ENCODE data around the gene COX10.

DNA sequence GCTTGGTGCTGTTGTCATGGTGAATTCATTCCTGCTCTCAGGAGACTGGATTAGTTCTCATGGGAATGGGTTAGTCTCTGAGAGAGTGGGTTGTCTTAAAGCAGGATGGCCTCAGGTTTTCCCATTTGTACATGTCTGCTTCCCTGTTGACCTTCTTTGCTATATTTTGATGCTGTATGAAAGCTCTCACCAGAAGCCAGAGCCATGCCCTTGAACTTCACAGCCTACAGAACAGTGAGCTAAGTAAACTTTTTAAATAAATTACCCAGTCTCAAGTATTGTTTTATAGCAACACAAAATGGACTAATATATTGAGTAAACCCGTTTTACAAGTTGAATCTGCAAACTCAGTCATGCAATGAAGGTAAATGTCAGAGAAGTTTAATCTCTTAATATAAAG is 100.6 kb downstream of the COX10 start:
- TF ChIP-seq POLR2A (IDR thresholded peaks at IDR 0.05): no peak
- TF ChIP-seq, protein P1, sequence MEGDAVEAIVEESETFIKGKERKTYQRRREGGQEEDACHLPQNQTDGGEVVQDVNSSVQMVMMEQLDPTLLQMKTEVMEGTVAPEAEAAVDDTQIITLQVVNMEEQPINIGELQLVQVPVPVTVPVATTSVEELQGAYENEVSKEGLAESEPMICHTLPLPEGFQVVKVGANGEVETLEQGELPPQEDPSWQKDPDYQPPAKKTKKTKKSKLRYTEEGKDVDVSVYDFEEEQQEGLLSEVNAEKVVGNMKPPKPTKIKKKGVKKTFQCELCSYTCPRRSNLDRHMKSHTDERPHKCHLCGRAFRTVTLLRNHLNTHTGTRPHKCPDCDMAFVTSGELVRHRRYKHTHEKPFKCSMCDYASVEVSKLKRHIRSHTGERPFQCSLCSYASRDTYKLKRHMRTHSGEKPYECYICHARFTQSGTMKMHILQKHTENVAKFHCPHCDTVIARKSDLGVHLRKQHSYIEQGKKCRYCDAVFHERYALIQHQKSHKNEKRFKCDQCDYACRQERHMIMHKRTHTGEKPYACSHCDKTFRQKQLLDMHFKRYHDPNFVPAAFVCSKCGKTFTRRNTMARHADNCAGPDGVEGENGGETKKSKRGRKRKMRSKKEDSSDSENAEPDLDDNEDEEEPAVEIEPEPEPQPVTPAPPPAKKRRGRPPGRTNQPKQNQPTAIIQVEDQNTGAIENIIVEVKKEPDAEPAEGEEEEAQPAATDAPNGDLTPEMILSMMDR (IDR thresholded peaks at IDR 0.05): no peak
- TF ChIP-seq POLR2AphosphoS5 (IDR thresholded peaks at IDR 0.05): no peak
- no peak for TF ChIP-seq EP300 (IDR thresholded peaks at IDR 0.05)
